Right lobe of liver (tissue), 4 donors: ENCODE data around the gene MCF2L2.

Source experiments
- POLR2A ChIP-seq: fragments of 450-650 bp; IDR thresholded peaks from one replicate; pipeline ENCODE4 v1.6.1; 2017; ENCODE audit warnings: antibody characterized with exemption, mild to moderate bottlenecking
- TF ChIP-seq, protein P1 (sequence below), 4 donors: fragments of 200-600 bp in 3 of 4; fragments of 450-650 bp in 1 of 4; IDR thresholded peaks; one replicate each; pipeline versions ENCODE4 v1.5.1 to v1.8.0; 2016 to 2022; ENCODE audit warnings: antibody characterized with exemption in 4 of 4, mild to moderate bottlenecking in 2 of 4
- donor health status: DM: no; HTN: no; CAD: no.
- donor health status: DM: no; HTN: no; CAD: no.
- donor health status: DM: no; HTN: yes; CAD: no.

DNA sequence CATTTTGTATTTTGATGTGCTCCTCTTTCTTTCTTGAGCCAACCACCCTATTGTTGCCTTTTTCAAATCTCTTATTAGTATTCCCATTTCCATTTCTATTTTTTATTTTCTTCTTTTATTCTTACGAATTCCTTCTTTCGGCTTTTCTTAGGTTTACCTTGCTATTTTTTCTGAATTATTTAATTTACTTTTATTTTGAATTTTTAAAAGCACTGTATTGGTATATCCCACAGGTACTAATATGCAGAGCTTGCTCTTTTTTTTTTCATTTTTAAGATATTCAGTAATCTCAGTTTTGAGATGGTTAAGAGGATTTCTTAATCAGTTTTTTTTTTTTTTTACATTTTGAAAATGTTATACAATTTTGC is 18.4 kb upstream of the MCF2L2 start:
- TF ChIP-seq POLR2A, result no peak
- TF ChIP-seq, protein P1, sequence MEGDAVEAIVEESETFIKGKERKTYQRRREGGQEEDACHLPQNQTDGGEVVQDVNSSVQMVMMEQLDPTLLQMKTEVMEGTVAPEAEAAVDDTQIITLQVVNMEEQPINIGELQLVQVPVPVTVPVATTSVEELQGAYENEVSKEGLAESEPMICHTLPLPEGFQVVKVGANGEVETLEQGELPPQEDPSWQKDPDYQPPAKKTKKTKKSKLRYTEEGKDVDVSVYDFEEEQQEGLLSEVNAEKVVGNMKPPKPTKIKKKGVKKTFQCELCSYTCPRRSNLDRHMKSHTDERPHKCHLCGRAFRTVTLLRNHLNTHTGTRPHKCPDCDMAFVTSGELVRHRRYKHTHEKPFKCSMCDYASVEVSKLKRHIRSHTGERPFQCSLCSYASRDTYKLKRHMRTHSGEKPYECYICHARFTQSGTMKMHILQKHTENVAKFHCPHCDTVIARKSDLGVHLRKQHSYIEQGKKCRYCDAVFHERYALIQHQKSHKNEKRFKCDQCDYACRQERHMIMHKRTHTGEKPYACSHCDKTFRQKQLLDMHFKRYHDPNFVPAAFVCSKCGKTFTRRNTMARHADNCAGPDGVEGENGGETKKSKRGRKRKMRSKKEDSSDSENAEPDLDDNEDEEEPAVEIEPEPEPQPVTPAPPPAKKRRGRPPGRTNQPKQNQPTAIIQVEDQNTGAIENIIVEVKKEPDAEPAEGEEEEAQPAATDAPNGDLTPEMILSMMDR (IDR thresholded peaks at IDR 0.05), result no peak
